Lower leg skin (tissue), 4 donors: Measurements from ENCODE around the gene ZNF862. TPM values are rescaled to one million over a fixed set of nuclear protein-coding genes. Genes with fewer than 3 reads are reported as not detected.

Source experiments
- DNase-seq, 2 donors: peaks; one replicate each; pipeline ENCODE4 v3.0.0-alpha.2; 2019; ENCODE audit warnings: low spot score in 2 of 2
- H3K4me3 ChIP-seq: fragments of 200-600 bp; sonication (generic); 2 replicates; pipeline ENCODE4 v1.5.1; 2017; ENCODE audit warnings: mild to moderate bottlenecking, low read depth; ENCODE audit not compliant: poor library complexity, severe bottlenecking
- CTCF ChIP-seq, 3 donors: fragments of 450-650 bp; IDR thresholded peaks; one replicate each; pipeline ENCODE4 v1.5.1; 2016; ENCODE audit warnings: antibody characterized with exemption in 3 of 3, mild to moderate bottlenecking in 3 of 3, moderate library complexity in 2 of 3
- POLR2A ChIP-seq, 2 donors: fragments of 450-650 bp; IDR thresholded peaks; one replicate each; pipeline ENCODE4 v1.6.1; 2016 to 2017; ENCODE audit warnings: antibody characterized with exemption in 2 of 2, mild to moderate bottlenecking in 1 of 2, moderate library complexity in 1 of 2
- WGBS, 2 donors: methylation state at CpG; one replicate each; pipeline ENCODE4 v1.1.5; 2018; 5-methylcytosine and 5-hydroxymethylcytosine counted together
- intact Hi-C: fragments of 100-400 bp; cut with DNase I; formaldehyde crosslinking; loops from one replicate; pipeline ENCODE4 v1.15.0; 2023; ENCODE audit warnings: low total_unique reads
- total RNA-seq, 4 donors: library from RNA; depleted of rRNA; stranded (reverse); fragments of >200 nt; gene quantifications; one replicate each; pipeline ENCODE4 v1.1.0, GENCODE V29; 2016

The ZNF862 gene
- total RNA-seq, 4 donors from 2014 or later, result 12.8 to 34.3 (median 22.3) TPM

- DNase-seq, result no peak
- H3K4me3 ChIP-seq, result no peak overlapping the region
- intact Hi-C loops, result no loop called here
- WGBS, 2 donors, result 85 to 88% methylated on average over 19 to 28 of the region's 28 CpGs
- TF ChIP-seq CTCF (IDR thresholded peaks at IDR 0.05), result no peak
Observed at GRCh38 chr7:149819141-149819960, 18.8 kb upstream of the ZNF862 start.

GRCh38 chr7:149819961-149820340, 18.2 kb upstream of the ZNF862 start:
- intact Hi-C loops, result no loop called here
- 78 to 79% methylated on average over 7 of the region's 7 CpGs for WGBS, 2 donors
- no peak overlapping the region for H3K4me3 ChIP-seq
- TF ChIP-seq CTCF (IDR thresholded peaks at IDR 0.05) (no peak), POLR2A (IDR thresholded peaks at IDR 0.05) (no peak)
- DNase-seq, result no peak

GRCh38 chr7:149820622-149821190, 17.5 kb upstream of the ZNF862 start:
- DNase-seq, result no peak
- intact Hi-C loops, result no loop called here
- no peak overlapping the region for H3K4me3 ChIP-seq
- 65 to 72% methylated on average over 9 to 15 of the region's 17 CpGs for WGBS, 2 donors
- TF ChIP-seq POLR2A (IDR thresholded peaks at IDR 0.05) (no peak), CTCF (IDR thresholded peaks at IDR 0.05) (no peak)

- 61 to 70% methylated on average over 29 to 30 of the region's 30 CpGs for WGBS, 2 donors
- intact Hi-C loops, result no loop called here
- no peak overlapping the region for H3K4me3 ChIP-seq
- no peak for TF ChIP-seq CTCF (IDR thresholded peaks at IDR 0.05)
- TF ChIP-seq POLR2A (IDR thresholded peaks at IDR 0.05), result no peak
- no peak for DNase-seq
Observed at GRCh38 chr7:149821191-149822148, 16.7 kb upstream of the ZNF862 start.

GRCh38 chr7:149822353-149822943, 15.7 kb upstream of the ZNF862 start:
- H3K4me3 ChIP-seq, result no peak overlapping the region
- TF ChIP-seq CTCF (IDR thresholded peaks at IDR 0.05), result no peak
- DNase-seq, result no peak
- intact Hi-C loops, result no loop called here
- 66 to 76% methylated on average over 12 to 22 of the region's 22 CpGs for WGBS, 2 donors
